CD4-positive, CD25-positive, alpha-beta regulatory T cell (primary cell): ENCODE data around the gene YKT6. TPM values are rescaled to one million over a fixed set of nuclear protein-coding genes. Genes with fewer than 3 reads are reported as not detected.

Experiments
- ATAC-seq, 2 donors: fragments of 150-1000 bp; cut with Tn5 transposase; one replicate each; pipeline ENCODE4 v1.10.0; 2021; ENCODE audit warnings: low read depth in 2 of 2, moderate number of reproducible peaks in 2 of 2, moderate library complexity in 1 of 2
- DNase-seq, 3 donors: peaks; one replicate each; pipeline versions ENCODE4 v3.0.0 to v3.0.0-alpha.2; 2012 to 2022; ENCODE audit warnings: mixed read lengths in 1 of 3
- H3K27ac ChIP-seq: one replicate; pipeline ENCODE4 v1.7.0; 2013; ENCODE audit warnings: mild to moderate bottlenecking, low read length; ENCODE audit not compliant: insufficient read depth, poor library complexity, severe bottlenecking
- H3K27me3 ChIP-seq: one replicate; pipeline ENCODE4 v1.7.0; 2013; ENCODE audit warnings: low read length; ENCODE audit not compliant: control insufficient read depth, insufficient read depth
- H3K36me3 ChIP-seq: one replicate; pipeline ENCODE4 v1.7.0; 2013; ENCODE audit warnings: mild to moderate bottlenecking, low read length, moderate library complexity; ENCODE audit not compliant: control insufficient read depth, insufficient read depth
- H3K4me1 ChIP-seq: 2 replicates; pipeline ENCODE4 v1.7.0; 2013; ENCODE audit warnings: mild to moderate bottlenecking, low read length; ENCODE audit not compliant: insufficient read depth, control insufficient read depth, poor library complexity, severe bottlenecking
- H3K4me3 ChIP-seq: one replicate; pipeline ENCODE4 v1.7.0; 2013; ENCODE audit warnings: low read depth, mild to moderate bottlenecking, low read length, moderate library complexity
- H3K9me3 ChIP-seq, 2 experiments: 1 replicate in 1 of 2; 2 replicates in 1 of 2; pipeline ENCODE4 v1.7.0; 2013; ENCODE audit warnings: low read length in 2 of 2, mild to moderate bottlenecking in 1 of 2, moderate library complexity in 1 of 2; ENCODE audit not compliant: control insufficient read depth in 2 of 2
- H3K27ac Mint-ChIP-seq, 3 donors: one replicate each; pipeline ENCODE4 v1.8.0; 2020 to 2022; ENCODE audit warnings: mild to moderate bottlenecking in 3 of 3, mixed read lengths in 3 of 3, moderate library complexity in 2 of 3
- H3K27me3 Mint-ChIP-seq: one replicate; pipeline ENCODE4 v1.8.0; 2022; ENCODE audit warnings: mild to moderate bottlenecking, mixed read lengths
- H3K36me3 Mint-ChIP-seq: one replicate; pipeline ENCODE4 v1.8.0; 2020; ENCODE audit warnings: mixed read lengths
- H3K4me1 Mint-ChIP-seq, 4 donors: one replicate each; pipeline ENCODE4 v1.8.0; 2020 to 2022; ENCODE audit warnings: mixed read lengths in 4 of 4, mild to moderate bottlenecking in 1 of 4
- H3K4me3 Mint-ChIP-seq, 4 donors: one replicate each; pipeline ENCODE4 v1.8.0; 2020 to 2022; ENCODE audit warnings: mild to moderate bottlenecking in 4 of 4, mixed read lengths in 4 of 4, moderate library complexity in 3 of 4
- H3K9me3 Mint-ChIP-seq, 7 donors: one replicate each; pipeline ENCODE4 v1.8.0; 2020 to 2022; ENCODE audit warnings: mixed read lengths in 7 of 7, mild to moderate bottlenecking in 3 of 7, moderate library complexity in 2 of 7
- polyA plus RNA-seq, 4 donors: library from polyadenylated mRNA; unstranded; fragments of 300-500 nt; fragmentation: Illumina TruSeq; gene quantifications; one replicate each; pipeline ENCODE4 v1.2.3, GENCODE V29; 2021
- total RNA-seq: library from RNA; stranded (reverse); gene quantifications from one replicate; pipeline ENCODE4 v1.2.3, GENCODE V29; 2022

YKT6 gene
- total RNA-seq (79.2 TPM), polyA plus RNA-seq (10 to 100 TPM; 24.7 to 44.0 (median 37.7) TPM)

DNA sequence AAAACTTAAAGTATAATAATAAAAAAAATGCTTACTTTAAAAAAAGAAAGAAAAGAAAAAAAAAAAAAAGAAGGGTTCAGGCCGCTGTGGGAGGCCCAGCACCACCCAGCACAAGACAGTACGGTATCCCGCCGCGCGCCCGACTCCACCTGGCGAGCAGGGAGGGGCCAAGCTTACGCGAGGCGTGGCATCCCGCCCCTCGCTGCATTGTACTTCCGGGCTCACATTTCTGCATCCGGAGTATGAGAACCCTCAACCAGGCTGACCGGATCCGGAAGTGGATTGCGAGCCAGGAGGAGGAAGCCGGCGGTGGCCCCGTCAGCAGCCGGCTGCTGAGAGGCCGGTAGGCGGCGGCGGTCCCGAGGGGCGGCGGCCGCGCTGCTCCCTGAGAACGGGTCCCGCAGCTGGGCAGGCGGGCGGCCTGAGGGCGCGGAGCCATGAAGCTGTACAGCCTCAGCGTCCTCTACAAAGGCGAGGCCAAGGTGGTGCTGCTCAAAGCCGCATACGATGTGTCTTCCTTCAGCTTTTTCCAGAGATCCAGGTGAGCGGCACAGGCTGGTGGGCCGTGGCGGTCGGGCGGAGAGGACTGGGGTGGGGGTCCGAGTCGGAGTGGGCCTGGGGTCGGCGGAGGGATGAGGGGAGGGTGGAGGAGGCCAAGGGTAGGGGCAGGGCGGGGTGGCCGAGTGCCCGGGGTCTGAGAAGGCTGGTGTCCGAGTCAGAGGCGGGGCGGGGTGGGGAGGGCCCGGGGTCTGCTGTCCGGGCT is at the start of gene YKT6:
Gene YKT6 (plus strand): TSS at position 280 of the 763 bp plus-strand sequence. CDS start 158 bp downstream, at position 438.
- peak; percentile 91 to 98 (median 93) for DNase-seq
- Histone ChIP-seq H3K27me3 (peaks cover 7% of the 10 kb centered on the region), H3K9me3 (no peaks in the 10 kb centered on the region), H3K36me3 (peaks cover 23% of the 10 kb centered on the region), H3K4me3 (peak within 1 kb of the TSS; percentile 85), H3K27ac (peak within 1 kb of the TSS; percentile 69), H3K4me1 (peaks cover 15% of the 10 kb centered on the region)
- H3K27me3 Mint-ChIP-seq, result peaks cover 18% of the 10 kb centered on the region
- peak within 1 kb of the TSS; percentile 86 to 95 (median 88) for H3K4me3 Mint-ChIP-seq
- peaks cover 22 to 37% (median 28%) of the 10 kb centered on the region in 4 donors for H3K4me1 Mint-ChIP-seq
- H3K27ac Mint-ChIP-seq, result peak within 1 kb of the TSS; percentile 14 to 86 (median 73)
- no peaks in the 10 kb centered on the region for H3K9me3 Mint-ChIP-seq
- peak; percentile 100 for ATAC-seq
- H3K36me3 Mint-ChIP-seq, result peaks cover 11% of the 10 kb centered on the region

DNA sequence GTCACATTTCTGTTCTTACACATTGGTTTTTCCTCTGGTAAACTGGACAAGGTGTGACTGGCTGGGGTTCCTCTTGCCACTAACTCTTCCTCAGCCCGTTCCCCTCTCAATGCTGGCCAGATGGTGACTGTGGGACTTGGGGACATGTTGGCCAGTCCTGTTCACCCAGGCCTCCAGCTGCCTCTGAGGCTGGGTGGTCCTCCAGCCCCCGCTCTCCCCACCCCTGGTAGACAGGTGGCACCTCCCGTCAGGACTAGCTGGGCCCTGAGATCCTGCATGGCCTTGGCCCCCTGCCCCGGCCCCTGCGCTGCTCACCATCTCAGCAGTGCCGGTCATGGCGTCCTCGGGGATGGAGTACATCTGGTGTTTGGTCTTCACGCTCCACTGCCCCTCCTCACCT is 48.8 kb upstream of the YKT6 start:
- Histone ChIP-seq H3K27me3 (no peaks in the 10 kb centered on the region), H3K36me3 (no peaks in the 10 kb centered on the region), H3K4me3 (no peak overlapping the region), H3K9me3 (no peaks in the 10 kb centered on the region), H3K27ac (no peak overlapping the region), H3K4me1 (no peaks in the 10 kb centered on the region)
- Mint-ChIP-seq H3K36me3 (no peaks in the 10 kb centered on the region), H3K9me3 (no peaks in the 10 kb centered on the region), H3K27ac (no peak overlapping the region), H3K27me3 (peaks cover 4% of the 10 kb centered on the region), H3K4me1 (no peaks in the 10 kb centered on the region), H3K4me3 (no peak overlapping the region)
- ATAC-seq (no peak), DNase-seq (no peak)

DNA sequence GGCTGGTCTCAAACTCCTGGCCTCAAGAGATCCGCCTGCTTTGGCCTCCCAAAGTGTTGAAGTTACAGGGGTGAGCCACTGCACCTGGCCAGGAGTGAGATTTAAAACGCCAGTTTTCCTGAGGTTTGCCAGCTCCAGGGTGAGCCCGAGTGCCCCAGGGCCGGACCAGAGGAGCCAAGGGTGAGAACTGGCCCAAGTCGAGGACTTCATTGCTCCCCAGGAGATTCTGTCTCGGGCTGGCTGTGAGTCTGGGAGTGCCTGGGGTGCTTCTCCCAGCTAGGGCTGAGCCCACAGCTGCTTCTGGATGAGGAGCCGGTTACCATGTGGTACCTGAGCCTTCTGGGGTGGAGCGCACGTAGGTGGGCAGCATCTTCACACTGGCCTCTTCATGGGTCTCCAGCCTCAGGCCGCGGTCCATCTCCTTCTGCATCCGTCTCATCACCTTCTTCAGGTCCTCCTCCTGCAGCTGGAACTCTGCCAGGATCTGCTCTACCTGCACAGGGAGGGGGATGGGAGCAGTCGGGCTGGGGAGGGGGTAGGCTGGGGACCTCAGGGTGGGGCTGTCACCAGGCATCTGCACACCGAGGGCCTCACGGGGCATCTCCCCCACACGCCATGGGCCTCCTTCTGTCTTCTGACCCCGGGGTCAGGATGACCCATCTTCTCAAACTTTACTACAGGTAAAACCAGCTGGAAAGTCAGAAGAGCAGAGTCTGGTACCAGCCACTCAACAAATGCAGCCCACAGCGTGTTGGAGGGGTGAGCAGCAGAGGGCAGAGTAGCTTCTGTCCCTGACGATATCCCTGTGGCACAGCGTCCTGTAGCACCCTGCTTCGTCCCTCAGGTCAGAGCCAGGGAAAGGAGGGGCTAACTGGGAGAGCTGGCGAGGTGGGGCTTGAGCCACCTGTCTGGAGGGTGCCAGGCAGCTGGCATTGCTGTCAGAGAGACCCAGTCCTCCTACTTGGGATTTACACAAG is 47.5 kb upstream of the YKT6 start:
- H3K27ac Mint-ChIP-seq, result peak overlapping the region in 1 of 3 donors; percentile 53
- no peak for ATAC-seq
- no peak for DNase-seq
- H3K27me3 Mint-ChIP-seq, result peaks cover 4% of the 10 kb centered on the region
- Histone ChIP-seq H3K36me3 (no peaks in the 10 kb centered on the region), H3K27me3 (no peaks in the 10 kb centered on the region), H3K4me1 (no peaks in the 10 kb centered on the region), H3K4me3 (no peak overlapping the region), H3K9me3 (no peaks in the 10 kb centered on the region), H3K27ac (no peak overlapping the region)
- H3K4me3 Mint-ChIP-seq, result no peak overlapping the region
- H3K36me3 Mint-ChIP-seq, result no peaks in the 10 kb centered on the region
- H3K4me1 Mint-ChIP-seq, result no peaks in the 10 kb centered on the region
- H3K9me3 Mint-ChIP-seq, result peaks cover 0 to 2% (median 0%) of the 10 kb centered on the region in 7 donors

DNA sequence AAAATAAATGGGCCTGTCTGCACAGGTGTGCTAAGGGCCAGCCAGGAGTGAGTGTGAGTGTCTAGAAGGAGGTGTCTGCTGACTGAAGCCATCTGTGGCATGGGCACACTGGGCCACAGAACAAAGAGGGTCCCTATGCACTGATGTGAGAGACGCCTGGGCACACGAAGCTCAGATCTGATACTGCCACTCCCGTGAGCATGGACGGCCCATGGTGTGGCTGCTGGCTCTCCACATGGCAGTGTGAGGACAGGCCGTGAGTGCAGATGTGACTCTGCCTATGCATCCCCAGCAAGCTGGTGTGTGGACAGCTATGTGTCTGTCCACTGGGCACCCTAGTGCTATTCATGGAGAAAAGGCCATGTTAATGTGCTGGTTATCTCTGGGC is 46.8 kb upstream of the YKT6 start:
- peaks cover 0 to 2% (median 0%) of the 10 kb centered on the region in 7 donors for H3K9me3 Mint-ChIP-seq
- Histone ChIP-seq H3K27me3 (no peaks in the 10 kb centered on the region), H3K27ac (no peak overlapping the region), H3K36me3 (no peaks in the 10 kb centered on the region), H3K4me3 (no peak overlapping the region), H3K4me1 (no peaks in the 10 kb centered on the region), H3K9me3 (no peaks in the 10 kb centered on the region)
- ATAC-seq (no peak), DNase-seq (no peak)
- H3K36me3 Mint-ChIP-seq, result no peaks in the 10 kb centered on the region
- H3K27me3 Mint-ChIP-seq, result no peaks in the 10 kb centered on the region
- no peak overlapping the region for H3K4me3 Mint-ChIP-seq
- no peaks in the 10 kb centered on the region for H3K4me1 Mint-ChIP-seq
- H3K27ac Mint-ChIP-seq, result no peak overlapping the region

DNA sequence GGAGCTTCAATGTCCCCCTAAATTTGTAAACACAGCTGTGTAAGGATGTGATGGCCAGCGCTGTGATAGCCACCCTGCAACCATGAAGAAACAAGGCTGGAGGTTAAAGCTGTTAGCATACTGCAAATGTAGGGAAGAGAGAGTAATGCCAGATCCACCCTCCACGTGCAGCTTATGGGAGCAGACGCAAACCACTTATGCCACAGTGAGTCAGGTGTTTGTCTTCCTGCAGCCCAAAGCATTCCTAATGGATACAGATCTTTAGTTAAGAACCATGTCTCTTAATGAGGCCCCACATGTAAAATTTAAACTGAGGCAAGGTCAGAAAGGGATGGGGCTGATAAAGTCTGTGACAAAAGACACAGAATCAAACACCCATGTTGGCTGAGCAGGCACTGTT is 46.1 kb upstream of the YKT6 start:
- no peaks in the 10 kb centered on the region for H3K4me1 ChIP-seq
- no peaks in the 10 kb centered on the region for H3K27me3 ChIP-seq
- no peak overlapping the region for H3K27ac ChIP-seq
- no peaks in the 10 kb centered on the region for H3K9me3 ChIP-seq
- ATAC-seq, result no peak
- H3K9me3 Mint-ChIP-seq, result peaks cover 0 to 2% (median 0%) of the 10 kb centered on the region in 7 donors
- H3K4me3 ChIP-seq, result no peak overlapping the region
- H3K36me3 Mint-ChIP-seq, result no peaks in the 10 kb centered on the region
- peak overlapping the region in 1 of 3 donors; percentile 38 for H3K27ac Mint-ChIP-seq
- no peaks in the 10 kb centered on the region for H3K36me3 ChIP-seq
- no peaks in the 10 kb centered on the region for H3K4me1 Mint-ChIP-seq
- no peak overlapping the region for H3K4me3 Mint-ChIP-seq
- no peak for DNase-seq
- H3K27me3 Mint-ChIP-seq, result no peaks in the 10 kb centered on the region

DNA sequence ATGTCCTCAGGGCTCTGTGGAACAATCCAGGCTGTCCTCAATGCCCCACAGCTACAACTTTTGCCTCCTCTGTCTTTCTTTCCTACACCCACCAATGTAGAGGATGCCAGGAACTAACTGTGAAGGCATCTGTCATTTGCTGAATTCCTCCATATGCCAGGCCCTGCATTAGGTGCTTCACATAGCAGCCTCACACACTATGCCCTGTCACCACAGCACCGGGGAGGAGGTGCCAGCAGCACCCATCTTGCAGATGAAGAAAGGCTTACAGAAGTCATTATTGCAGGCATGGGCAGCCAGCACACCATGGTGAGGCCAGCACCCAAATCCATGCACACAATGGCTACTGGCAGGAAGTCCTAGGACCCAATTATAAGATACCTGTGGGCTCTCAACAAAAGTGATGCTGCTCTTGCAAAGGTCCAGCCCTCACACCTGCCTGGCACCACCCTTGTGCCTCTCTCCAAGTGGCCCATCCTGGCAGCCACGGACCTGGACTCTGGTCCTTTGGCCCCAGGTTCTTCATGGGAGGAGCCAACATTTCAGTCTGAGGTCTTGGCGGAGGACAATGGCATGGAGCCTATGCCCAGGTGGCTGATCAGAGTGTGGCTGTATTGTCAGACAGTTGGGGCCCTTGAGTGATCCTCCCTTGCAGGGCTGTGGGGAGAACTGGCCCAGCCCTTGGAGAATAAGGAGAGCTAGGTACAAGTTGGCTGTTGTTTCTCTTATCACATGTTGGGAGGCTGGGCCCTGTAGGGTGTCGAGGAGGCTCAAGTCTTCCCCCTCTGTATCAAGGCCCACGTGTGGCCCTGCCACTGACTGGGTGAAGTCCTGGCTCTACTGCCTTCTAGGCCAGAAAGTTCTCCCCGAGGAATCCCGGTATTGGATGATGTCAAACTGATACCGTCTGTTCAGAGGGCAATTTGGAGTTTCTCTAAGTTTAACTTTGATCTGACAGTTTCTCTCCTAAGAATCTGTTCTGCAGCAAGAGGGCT is 45.3 kb upstream of the YKT6 start:
- no peaks in the 10 kb centered on the region for H3K4me1 Mint-ChIP-seq
- H3K9me3 Mint-ChIP-seq, result peaks cover 0 to 2% (median 0%) of the 10 kb centered on the region in 7 donors
- Histone ChIP-seq H3K4me1 (no peaks in the 10 kb centered on the region), H3K27me3 (no peaks in the 10 kb centered on the region), H3K9me3 (no peaks in the 10 kb centered on the region), H3K4me3 (no peak overlapping the region), H3K27ac (no peak overlapping the region), H3K36me3 (no peaks in the 10 kb centered on the region)
- DNase-seq (no peak), ATAC-seq (no peak)
- no peak overlapping the region for H3K4me3 Mint-ChIP-seq
- no peaks in the 10 kb centered on the region for H3K27me3 Mint-ChIP-seq
- no peak overlapping the region for H3K27ac Mint-ChIP-seq
- no peaks in the 10 kb centered on the region for H3K36me3 Mint-ChIP-seq

DNA sequence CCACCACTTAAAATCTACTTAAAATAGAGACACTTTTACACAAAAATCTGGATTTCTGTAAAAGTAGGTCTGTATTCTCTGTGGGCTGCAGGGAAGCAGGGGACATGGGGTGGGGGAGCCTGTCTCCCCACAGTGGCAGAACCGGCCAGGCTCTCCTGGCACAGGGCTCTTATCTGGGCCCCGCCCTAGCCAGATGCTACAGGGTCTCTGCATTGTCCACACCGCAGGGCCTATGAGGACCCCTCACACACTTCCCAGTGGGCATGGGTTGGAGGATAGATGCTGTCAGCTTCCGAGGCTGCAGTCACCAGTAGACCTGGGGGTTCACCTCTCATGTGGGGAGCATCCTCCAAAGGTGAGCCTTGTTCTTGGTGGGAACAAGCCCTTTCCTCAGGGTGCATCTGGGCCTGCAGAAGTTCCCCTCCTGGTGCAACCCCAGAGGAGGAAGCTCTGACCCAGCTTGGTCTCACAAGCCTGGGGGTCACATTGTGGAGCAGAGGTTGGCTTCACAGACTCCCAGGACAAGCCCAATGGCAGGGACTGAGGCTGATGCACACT is 44.2 kb upstream of the YKT6 start:
- H3K4me1 ChIP-seq, result no peaks in the 10 kb centered on the region
- H3K27ac ChIP-seq, result no peak overlapping the region
- Mint-ChIP-seq H3K4me3 (no peak overlapping the region), H3K27ac (no peak overlapping the region), H3K27me3 (no peaks in the 10 kb centered on the region), H3K4me1 (no peaks in the 10 kb centered on the region), H3K36me3 (no peaks in the 10 kb centered on the region), H3K9me3 (peaks cover 0 to 2% (median 0%) of the 10 kb centered on the region in 7 donors)
- no peak for ATAC-seq
- DNase-seq, result no peak
- peaks cover 1% of the 10 kb centered on the region for H3K27me3 ChIP-seq
- H3K9me3 ChIP-seq, result no peaks in the 10 kb centered on the region
- H3K36me3 ChIP-seq, result no peaks in the 10 kb centered on the region
- H3K4me3 ChIP-seq, result no peak overlapping the region
